IgD-negative memory B cell (primary cell): ENCODE data around the gene CRYM. TPM values are rescaled to one million over a fixed set of nuclear protein-coding genes. Genes with fewer than 3 reads are reported as not detected.
"Not testable (repeated sequence)": the region's sequence is repeated elsewhere in the genome, so short reads cannot be mapped to it uniquely, and the experiment has no call there.

ENCODE experiments used
- H3K27ac Mint-ChIP-seq, 3 donors: one replicate each; pipeline ENCODE4 v1.8.0; 2020 to 2022; ENCODE audit warnings: mild to moderate bottlenecking in 3 of 3, mixed read lengths in 3 of 3, moderate library complexity in 1 of 3
- H3K27me3 Mint-ChIP-seq: one replicate; pipeline ENCODE4 v1.8.0; 2021; ENCODE audit warnings: mixed read lengths
- H3K36me3 Mint-ChIP-seq: one replicate; pipeline ENCODE4 v1.8.0; 2020; ENCODE audit warnings: mild to moderate bottlenecking, mixed read lengths
- H3K4me1 Mint-ChIP-seq, 3 donors: one replicate each; pipeline ENCODE4 v1.8.0; 2020 to 2022; ENCODE audit warnings: mixed read lengths in 3 of 3, mild to moderate bottlenecking in 1 of 3
- H3K4me3 Mint-ChIP-seq, 4 donors: one replicate each; pipeline ENCODE4 v1.8.0; 2020 to 2022; ENCODE audit warnings: mild to moderate bottlenecking in 4 of 4, mixed read lengths in 4 of 4, moderate library complexity in 3 of 4
- H3K9me3 Mint-ChIP-seq, 3 donors: one replicate each; pipeline ENCODE4 v1.8.0; 2020 to 2021; ENCODE audit warnings: mixed read lengths in 3 of 3, mild to moderate bottlenecking in 1 of 3
- polyA plus RNA-seq: library from polyadenylated mRNA; unstranded; fragments of 300-500 nt; fragmentation: Illumina TruSeq; gene quantifications from one replicate; pipeline ENCODE4 v1.2.3, GENCODE V29; 2021

The CRYM gene
- polyA plus RNA-seq, 1 donor from 2014 or later, result not detected

- peak overlapping the region; percentile 88 to 98 (median 96) for H3K4me3 Mint-ChIP-seq
- no peaks in the 10 kb centered on the region for H3K36me3 Mint-ChIP-seq
- H3K9me3 Mint-ChIP-seq, result no peaks in the 10 kb centered on the region
- H3K27ac Mint-ChIP-seq, result peak overlapping the region; percentile 29 to 56 (median 34)
- H3K4me1 Mint-ChIP-seq, result peaks cover 16 to 21% (median 18%) of the 10 kb centered on the region in 3 donors
- peaks cover 7% of the 10 kb centered on the region for H3K27me3 Mint-ChIP-seq
Measured at GRCh38 chr16:21300309-21301167, 22.4 kb upstream of the CRYM start.

GRCh38 chr16:21289789-21290188 lies 11.7 kb upstream of the CRYM start:
- H3K4me3 Mint-ChIP-seq, H3K4me1 Mint-ChIP-seq, H3K36me3 Mint-ChIP-seq, H3K9me3 Mint-ChIP-seq: not testable (repeated sequence)
- H3K27ac Mint-ChIP-seq, result peak overlapping the region in 1 of 3 donors; percentile 27
- peaks cover 28% of the 10 kb centered on the region for H3K27me3 Mint-ChIP-seq

- Mint-ChIP-seq H3K36me3 (peaks cover 4% of the 10 kb centered on the region), H3K27ac (no peak overlapping the region), H3K27me3 (peaks cover 36% of the 10 kb centered on the region), H3K4me1 (peaks cover 5 to 9% (median 7%) of the 10 kb centered on the region in 3 donors), H3K4me3 (peak overlapping the region in 1 of 4 donors; percentile 73), H3K9me3 (peaks cover 3 to 15% (median 3%) of the 10 kb centered on the region in 3 donors)
Measured at GRCh38 chr16:21285314-21285713, 7.2 kb upstream of the CRYM start.

- H3K4me3 Mint-ChIP-seq, result peak overlapping the region; percentile 67 to 82 (median 74)
- peaks cover 5 to 9% (median 7%) of the 10 kb centered on the region in 3 donors for H3K4me1 Mint-ChIP-seq
- H3K27ac Mint-ChIP-seq, result peak overlapping the region in 2 of 3 donors; percentile 43 to 91
- peaks cover 4% of the 10 kb centered on the region for H3K36me3 Mint-ChIP-seq
- peaks cover 0 to 15% (median 3%) of the 10 kb centered on the region in 3 donors for H3K9me3 Mint-ChIP-seq
- H3K27me3 Mint-ChIP-seq, result peaks cover 36% of the 10 kb centered on the region
Measured at GRCh38 chr16:21284414-21284813, 6.3 kb upstream of the CRYM start.

GRCh38 chr16:21283521-21284289 lies 5.6 kb upstream of the CRYM start:
- H3K4me3 Mint-ChIP-seq, result peak overlapping the region; percentile 73 to 87 (median 74)

GRCh38 chr16:21281698-21282389 lies 3.8 kb upstream of the CRYM start:
- Mint-ChIP-seq H3K4me3 (no peak overlapping the region), H3K36me3 (peaks cover 2% of the 10 kb centered on the region), H3K4me1 (peaks cover 12% of the 10 kb centered on the region in 3 donors), H3K27ac (no peak overlapping the region), H3K27me3 (peaks cover 43% of the 10 kb centered on the region), H3K9me3 (peaks cover 0 to 15% (median 0%) of the 10 kb centered on the region in 3 donors)

More at GRCh38 chr16:21283521-21284289, 5.6 kb upstream of the CRYM start:
- peak overlapping the region in 1 of 3 donors; percentile 91 for H3K27ac Mint-ChIP-seq
- peaks cover 43% of the 10 kb centered on the region for H3K27me3 Mint-ChIP-seq
- H3K4me1 Mint-ChIP-seq, result peaks cover 7 to 9% (median 8%) of the 10 kb centered on the region in 3 donors
- peaks cover 2% of the 10 kb centered on the region for H3K36me3 Mint-ChIP-seq
- peaks cover 0 to 15% (median under 1%) of the 10 kb centered on the region in 3 donors for H3K9me3 Mint-ChIP-seq

- Mint-ChIP-seq H3K9me3 (peaks cover 0 to 9% (median 0%) of the 10 kb centered on the region in 3 donors), H3K27ac (peak overlapping the region in 1 of 3 donors; percentile 35), H3K36me3 (peaks cover 2% of the 10 kb centered on the region), H3K4me3 (no peak overlapping the region), H3K4me1 (peaks cover 14 to 22% (median 20%) of the 10 kb centered on the region in 3 donors), H3K27me3 (peaks cover 42% of the 10 kb centered on the region)
Measured at GRCh38 chr16:21279501-21279900, 1.4 kb upstream of the CRYM start.

GRCh38 chr16:21277045-21277926 lies 804 bp downstream of the CRYM start:
- Mint-ChIP-seq H3K4me3 (peak overlapping the region in 3 of 4 donors; percentile 71 to 89 (median 81)), H3K4me1 (peaks cover 12 to 19% (median 13%) of the 10 kb centered on the region in 3 donors), H3K36me3 (peaks cover 2% of the 10 kb centered on the region), H3K27ac (no peak overlapping the region), H3K27me3 (peaks cover 39% of the 10 kb centered on the region), H3K9me3 (peaks cover 0 to 7% (median 0%) of the 10 kb centered on the region in 3 donors)

- Mint-ChIP-seq H3K36me3 (no peaks in the 10 kb centered on the region), H3K9me3 (no peaks in the 10 kb centered on the region), H3K4me1 (peaks cover 12 to 19% (median 13%) of the 10 kb centered on the region in 3 donors), H3K27me3 (peaks cover 33% of the 10 kb centered on the region), H3K27ac (no peak overlapping the region), H3K4me3 (peak overlapping the region in 1 of 4 donors; percentile 1)
Measured at GRCh38 chr16:21276090-21276489, 2.0 kb downstream of the CRYM start.

GRCh38 chr16:21275529-21275928 lies 2.6 kb downstream of the CRYM start:
- no peaks in the 10 kb centered on the region for H3K36me3 Mint-ChIP-seq
- H3K4me3 Mint-ChIP-seq, result no peak overlapping the region
- H3K27me3 Mint-ChIP-seq, result peaks cover 33% of the 10 kb centered on the region
- H3K4me1 Mint-ChIP-seq, result peaks cover 12 to 19% (median 16%) of the 10 kb centered on the region in 3 donors
- H3K27ac Mint-ChIP-seq, result no peak overlapping the region
- no peaks in the 10 kb centered on the region for H3K9me3 Mint-ChIP-seq

GRCh38 chr16:21274172-21274726 lies 3.8 kb downstream of the CRYM start:
- peaks cover 33% of the 10 kb centered on the region for H3K27me3 Mint-ChIP-seq
- no peak overlapping the region for H3K27ac Mint-ChIP-seq

GRCh38 chr16:21272763-21273162 lies 5.3 kb downstream of the CRYM start:
- Mint-ChIP-seq H3K27me3 (peaks cover 27% of the 10 kb centered on the region), H3K4me1 (peaks cover 13 to 26% (median 21%) of the 10 kb centered on the region in 3 donors)
- H3K27ac Mint-ChIP-seq, H3K4me3 Mint-ChIP-seq, H3K9me3 Mint-ChIP-seq, H3K36me3 Mint-ChIP-seq: not testable (repeated sequence)

More at GRCh38 chr16:21274172-21274726, 3.8 kb downstream of the CRYM start:
- H3K36me3 Mint-ChIP-seq, result no peaks in the 10 kb centered on the region
- H3K4me1 Mint-ChIP-seq, result peaks cover 14 to 19% (median 16%) of the 10 kb centered on the region in 3 donors
- no peak overlapping the region for H3K4me3 Mint-ChIP-seq
- no peaks in the 10 kb centered on the region for H3K9me3 Mint-ChIP-seq

- Mint-ChIP-seq H3K4me1 (peaks cover 13 to 24% (median 21%) of the 10 kb centered on the region in 3 donors), H3K36me3 (no peaks in the 10 kb centered on the region), H3K27me3 (peaks cover 26% of the 10 kb centered on the region), H3K27ac (no peak overlapping the region), H3K9me3 (no peaks in the 10 kb centered on the region), H3K4me3 (no peak overlapping the region)
Measured at GRCh38 chr16:21272253-21272652, 5.8 kb downstream of the CRYM start.
